KOPT-K1 (cell line): ENCODE measurements around the gene PIWIL4.
"Not testable (repeated sequence)": the region's sequence is repeated elsewhere in the genome, so short reads cannot be mapped to it uniquely, and the experiment has no call there.

Experiments used
- H3K27ac ChIP-seq: fragments of 200-600 bp; sonication (generic); 2 replicates; pipeline ENCODE4 v1.5.1; 2016; ENCODE audit warnings: antibody characterized with exemption, mild to moderate bottlenecking, low read depth, low read length; ENCODE audit not compliant: poor library complexity, severe bottlenecking
- H3K36me3 ChIP-seq: fragments of 200-600 bp; sonication (generic); 2 replicates; pipeline ENCODE4 v1.5.1; 2017; ENCODE audit warnings: antibody characterized with exemption, mild to moderate bottlenecking, low read length, moderate library complexity; ENCODE audit not compliant: insufficient read depth
- H3K9me3 ChIP-seq: fragments of 200-600 bp; sonication (generic); 2 replicates; pipeline ENCODE4 v1.5.1; 2017; ENCODE audit warnings: antibody characterized with exemption, low read length, mild to moderate bottlenecking; ENCODE audit not compliant: insufficient read depth, poor library complexity, severe bottlenecking

PIWIL4 gene

GRCh38 chr11:94588366-94588942 lies 21.3 kb downstream of the PIWIL4 start:
- H3K36me3 ChIP-seq, result no peaks in the 10 kb centered on the region
- H3K9me3 ChIP-seq, result no peaks in the 10 kb centered on the region
- H3K27ac ChIP-seq, result no peak overlapping the region

- Histone ChIP-seq H3K36me3 (no peaks in the 10 kb centered on the region), H3K9me3 (no peaks in the 10 kb centered on the region), H3K27ac (no peak overlapping the region)
Measured at GRCh38 chr11:94590352-94591041, 23.3 kb downstream of the PIWIL4 start.

GRCh38 chr11:94593030-94593429 lies 25.9 kb downstream of the PIWIL4 start:
- no peaks in the 10 kb centered on the region for H3K36me3 ChIP-seq
- H3K9me3 ChIP-seq, result no peaks in the 10 kb centered on the region
- no peak overlapping the region for H3K27ac ChIP-seq

GRCh38 chr11:94595076-94595475 lies 27.9 kb downstream of the PIWIL4 start:
- Histone ChIP-seq H3K36me3 (no peaks in the 10 kb centered on the region), H3K27ac (no peak overlapping the region), H3K9me3 (no peaks in the 10 kb centered on the region)

- no peaks in the 10 kb centered on the region for H3K9me3 ChIP-seq
- H3K27ac ChIP-seq, result no peak overlapping the region
- H3K36me3 ChIP-seq, result no peaks in the 10 kb centered on the region
Measured at GRCh38 chr11:94597896-94598295, 30.7 kb downstream of the PIWIL4 start.

- Histone ChIP-seq H3K27ac (no peak overlapping the region), H3K9me3 (no peaks in the 10 kb centered on the region), H3K36me3 (no peaks in the 10 kb centered on the region)
Measured at GRCh38 chr11:94599510-94599909, 32.3 kb downstream of the PIWIL4 start.

GRCh38 chr11:94602430-94603372 lies 35.5 kb downstream of the PIWIL4 start:
- Histone ChIP-seq H3K36me3 (no peaks in the 10 kb centered on the region), H3K9me3 (no peaks in the 10 kb centered on the region), H3K27ac (no peak overlapping the region)

- H3K27ac ChIP-seq, result no peak overlapping the region
- no peaks in the 10 kb centered on the region for H3K36me3 ChIP-seq
- H3K9me3 ChIP-seq, result no peaks in the 10 kb centered on the region
Measured at GRCh38 chr11:94603587-94603986, 36.4 kb downstream of the PIWIL4 start.

GRCh38 chr11:94604482-94604881 lies 37.3 kb downstream of the PIWIL4 start:
- Histone ChIP-seq H3K36me3 (no peaks in the 10 kb centered on the region), H3K9me3 (no peaks in the 10 kb centered on the region), H3K27ac (no peak overlapping the region)

GRCh38 chr11:94613120-94613519 lies 46.0 kb downstream of the PIWIL4 start:
- Histone ChIP-seq H3K36me3 (no peaks in the 10 kb centered on the region), H3K9me3 (peaks cover 3% of the 10 kb centered on the region), H3K27ac (no peak overlapping the region)

GRCh38 chr11:94623120-94623735 lies 56.1 kb downstream of the PIWIL4 start:
- no peaks in the 10 kb centered on the region for H3K36me3 ChIP-seq
- H3K9me3 ChIP-seq, result peaks cover 15% of the 10 kb centered on the region
- no peak overlapping the region for H3K27ac ChIP-seq

- peaks cover 15% of the 10 kb centered on the region for H3K9me3 ChIP-seq
- not testable (repeated sequence) for H3K27ac ChIP-seq, H3K36me3 ChIP-seq
Measured at GRCh38 chr11:94625422-94625821, 58.3 kb downstream of the PIWIL4 start.

- not testable (repeated sequence) for H3K36me3 ChIP-seq, H3K27ac ChIP-seq
- H3K9me3 ChIP-seq, result peaks cover 15% of the 10 kb centered on the region
Measured at GRCh38 chr11:94627003-94627560, 59.9 kb downstream of the PIWIL4 start.

- no peaks in the 10 kb centered on the region for H3K36me3 ChIP-seq
- H3K9me3 ChIP-seq, result peaks cover 15% of the 10 kb centered on the region
- H3K27ac ChIP-seq, result no peak overlapping the region
Measured at GRCh38 chr11:94629741-94630140, 62.6 kb downstream of the PIWIL4 start.

- Histone ChIP-seq H3K9me3 (peaks cover 15% of the 10 kb centered on the region), H3K27ac (no peak overlapping the region), H3K36me3 (no peaks in the 10 kb centered on the region)
Measured at GRCh38 chr11:94630221-94630620, 63.1 kb downstream of the PIWIL4 start.
